ENCODE measurements around the gene SLC31A2. TPM values are rescaled to one million over a fixed set of nuclear protein-coding genes. Genes with fewer than 3 reads are reported as not detected.

SLC31A2 gene
- total RNA-seq, 1 experiment from 2014 or later = 4.7 TPM

- TF ChIP-seq CTCF (IDR thresholded peaks at IDR 0.05 in 2 of 3, conservative IDR thresholded peaks at IDR 0.05 in 1 of 3; ENCODE audit: borderline replicate concordance in 1 of 3, insufficient read depth in 1 of 3, low read depth in 2 of 3, low read length in 2 of 3) (no peak), TCF7L2 (IDR thresholded peaks at IDR 0.05; ENCODE audit: borderline replicate concordance, extremely low read depth, insufficient read depth, insufficient read length) (no peak), MAX (IDR thresholded peaks at IDR 0.05) (no peak), CBX3 (IDR thresholded peaks at IDR 0.05; ENCODE audit: low read depth) (no peak)
Observed at GRCh38 chr9:113186137-113186755, 35.4 kb downstream of the SLC31A2 start (continued).

DNA sequence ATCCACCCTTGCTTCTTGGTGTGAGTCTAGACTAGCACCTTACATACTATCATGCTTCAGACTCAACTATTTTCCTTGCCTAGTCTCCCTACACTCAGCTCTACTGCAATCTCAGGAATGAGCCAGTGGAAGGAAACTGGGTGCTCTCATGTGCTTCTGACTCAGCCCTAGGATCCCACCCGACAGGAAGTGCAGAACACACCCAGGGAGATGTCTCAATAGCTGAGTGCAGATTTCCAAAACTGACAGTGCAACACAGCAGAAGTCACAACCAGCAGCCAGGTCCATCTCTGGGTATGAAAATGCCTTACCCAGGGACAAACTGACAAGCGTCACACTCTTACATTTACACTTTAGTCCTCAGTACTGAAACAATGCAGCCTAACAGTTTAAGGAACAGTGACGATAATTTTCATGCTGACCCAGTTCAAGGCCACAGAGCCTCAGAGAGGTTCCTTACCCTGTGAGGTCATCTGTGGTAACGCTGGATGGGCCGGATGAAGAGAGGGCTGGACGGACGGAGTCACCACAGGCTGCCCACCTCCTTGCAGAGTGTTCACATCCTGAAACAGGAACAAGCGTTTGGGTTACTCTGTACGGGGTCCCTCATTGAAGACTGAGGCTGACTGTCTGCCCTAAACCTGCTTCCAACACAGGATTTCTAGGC lies 37.3 kb downstream of the SLC31A2 start:
- TF ChIP-seq ZFX (IDR thresholded peaks at IDR 0.05) (no peak), RAD21 (IDR thresholded peaks at IDR 0.05; ENCODE audit: low read depth) (no peak), CEBPB (IDR thresholded peaks at IDR 0.05; ENCODE audit: low read depth) (peak; percentile 64; the same call in 1 of the 2 replicates), TCF7L2 (IDR thresholded peaks at IDR 0.05; ENCODE audit: borderline replicate concordance, extremely low read depth, insufficient read depth, insufficient read length) (no peak), YY1 (IDR thresholded peaks at IDR 0.05; ENCODE audit: extremely low read depth, insufficient replicate concordance, low read depth, low read length) (no peak), CBX3 (IDR thresholded peaks at IDR 0.05; ENCODE audit: low read depth) (no peak)
- ChIA-PET CTCF (no interaction called here), RAD21 (ENCODE audit: low non-redundant PET in 1 of 2, low total read pairs in 2 of 2, uncharacterized antibody in 2 of 2, unreplicated experiment in 2 of 2) (no interaction called here), POLR2A (no interaction called here)
- Histone ChIP-seq H3K9me3 (ENCODE audit: control insufficient read depth in 1 of 2, insufficient read depth in 1 of 2, low read depth in 1 of 2, low read length in 2 of 2) (no peaks in the 10 kb centered on the region), H3K9ac (ENCODE audit: low read length) (no peak overlapping the region), H3K4me3 (replicated peaks in 1 of 2; ENCODE audit: low read depth in 1 of 2, low read length in 2 of 2) (no peak overlapping the region), H3K27ac (ENCODE audit: low read depth, low read length) (no peak overlapping the region), H3K9me2 (ENCODE audit: insufficient read depth) (no peaks in the 10 kb centered on the region), H3K36me3 (ENCODE audit: control insufficient read depth in 1 of 2, insufficient read depth in 2 of 2, low read length in 2 of 2) (peaks cover 14 to 41% of the 10 kb centered on the region in 2 experiments; a peak in 3 of 4 replicates), H4K20me1 (ENCODE audit: insufficient read depth) (no peaks in the 10 kb centered on the region), H2AFZ (ENCODE audit: low read depth, low read length, poor library complexity, severe bottlenecking) (no peak overlapping the region), H3K4me2 (ENCODE audit: low read length) (peak overlapping the region; percentile 29), H3K79me2 (ENCODE audit: insufficient read depth, low read length) (no peaks in the 10 kb centered on the region), H3K27me3 (ENCODE audit: insufficient read depth, low read length) (no peaks in the 10 kb centered on the region), H3K4me1 (ENCODE audit: control insufficient read depth in 1 of 2, insufficient read depth in 2 of 2, low read length in 2 of 2) (peaks cover 0 to 12% of the 10 kb centered on the region in 2 experiments; a peak in 1 of 4 replicates)
- intact Hi-C loops (cut with micrococcal nuclease) = no loop called here
- peak; percentile 42; the same call in 1 of the 2 replicates for ATAC-seq
- peak; percentile 6 for DNase-seq (ENCODE audit: low read depth, low spot score)
- BruUV-seq (replicated peaks) = no TSS peak
